ENCODE data around the gene KCNJ18. TPM values are rescaled to one million over a fixed set of nuclear protein-coding genes. Genes with fewer than 3 reads are reported as not detected.
"Not testable (repeated sequence)": the region's sequence is repeated elsewhere in the genome, so short reads cannot be mapped to it uniquely, and the experiment has no call there.

KCNJ18 gene
- total RNA-seq, 1 donor from 2014 or later: not detected

GRCh38 chr17:21705021-21705601 is 12.8 kb downstream of the KCNJ18 start:
- H3K4me1 ChIP-seq: no peaks in the 10 kb centered on the region
- ATAC-seq (peak in 1 of 2 donors; percentile 4), DNase-seq (no peak)
- H3K27ac ChIP-seq: no peak overlapping the region
- intact Hi-C loops (cut with DNase I): no loop called here
- H3K9me3 ChIP-seq: no peaks in the 10 kb centered on the region
- no peaks in the 10 kb centered on the region for H3K27me3 ChIP-seq (ENCODE audit: low read depth)
- TF ChIP-seq CTCF (IDR thresholded peaks at IDR 0.05): no peak
- no peaks in the 10 kb centered on the region for H3K36me3 ChIP-seq
- no peak overlapping the region for H3K4me3 ChIP-seq

DNA sequence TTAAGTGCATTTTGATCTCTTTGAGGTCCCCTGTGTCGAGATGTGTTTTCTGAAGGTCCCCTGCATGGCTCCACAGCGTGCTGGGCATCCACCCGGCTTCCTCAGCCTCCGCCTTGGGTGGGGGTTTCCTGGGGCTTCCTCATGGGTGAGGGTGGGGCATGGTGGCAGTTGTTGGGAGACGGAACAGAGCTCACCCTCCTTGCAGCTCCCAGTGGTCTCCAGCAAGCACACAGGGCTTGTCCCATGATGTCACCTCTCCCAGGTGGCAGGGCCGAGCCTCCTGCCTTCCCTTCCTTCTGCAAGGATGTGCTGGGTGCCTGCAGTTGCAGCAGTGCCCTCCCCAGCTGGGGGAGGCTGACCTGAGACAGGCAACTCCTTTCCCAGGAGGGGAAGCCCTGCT is 13.4 kb downstream of the KCNJ18 start:
- DNase-seq, ATAC-seq: not testable (repeated sequence)

DNA sequence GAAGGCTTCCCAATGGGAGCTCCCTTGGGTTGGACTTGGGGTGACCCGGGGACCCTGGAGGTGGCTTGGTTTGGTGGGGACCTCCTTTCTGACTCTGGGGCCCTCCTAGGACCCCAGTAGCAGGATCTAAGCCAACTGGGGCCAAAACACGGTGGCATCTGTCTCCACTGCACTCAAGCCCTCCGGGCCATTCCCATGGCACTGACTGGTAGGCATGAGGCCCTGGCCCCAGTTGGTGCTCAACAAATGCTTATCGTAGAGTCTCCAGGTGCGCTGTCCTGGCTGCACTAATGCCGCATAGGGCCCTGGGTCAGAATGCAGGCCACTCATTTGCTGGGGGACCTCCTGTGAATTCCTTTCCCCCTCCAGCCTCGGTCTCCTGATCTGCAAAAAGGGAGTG is 14.2 kb downstream of the KCNJ18 start:
- DNase-seq; H3K27ac ChIP-seq; H3K9me3 ChIP-seq; ATAC-seq; H3K27me3 ChIP-seq (ENCODE audit: low read depth); H3K36me3 ChIP-seq; H3K4me1 ChIP-seq; H3K4me3 ChIP-seq; intact Hi-C loops (cut with DNase I): not testable (repeated sequence)

More for the DNA sequence above, 13.4 kb downstream of the KCNJ18 start:
- H3K27me3 ChIP-seq (ENCODE audit: low read depth); H3K4me1 ChIP-seq; H3K27ac ChIP-seq; H3K36me3 ChIP-seq; H3K9me3 ChIP-seq; intact Hi-C loops (cut with DNase I); H3K4me3 ChIP-seq: not testable (repeated sequence)

DNA sequence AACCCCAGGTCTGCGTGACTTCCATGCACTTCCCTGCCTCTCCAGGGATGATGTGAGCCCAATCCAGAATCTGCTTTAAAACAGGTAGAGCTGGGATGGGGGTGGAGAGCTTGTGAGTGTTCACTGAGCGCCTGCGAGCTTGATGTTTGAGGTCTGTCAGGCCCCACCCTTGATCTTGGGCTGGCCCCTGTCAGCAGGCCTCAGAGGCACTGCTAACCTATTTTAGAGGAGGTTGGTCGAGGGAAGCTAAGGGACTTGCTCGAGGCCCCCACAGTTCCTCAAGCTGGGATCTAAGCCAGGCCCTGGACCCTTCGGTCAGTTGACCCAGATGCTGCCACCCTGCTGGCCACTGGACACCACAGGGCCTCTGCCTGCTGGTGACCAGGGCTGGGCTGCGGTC is 14.8 kb downstream of the KCNJ18 start:
- ATAC-seq; H3K27me3 ChIP-seq (ENCODE audit: low read depth); intact Hi-C loops (cut with DNase I); H3K4me3 ChIP-seq; H3K4me1 ChIP-seq; H3K36me3 ChIP-seq; H3K27ac ChIP-seq; DNase-seq; H3K9me3 ChIP-seq: not testable (repeated sequence)

- intact Hi-C loops (cut with DNase I); H3K4me3 ChIP-seq; H3K36me3 ChIP-seq; H3K9me3 ChIP-seq; H3K27ac ChIP-seq; DNase-seq; ATAC-seq; H3K27me3 ChIP-seq (ENCODE audit: low read depth); H3K4me1 ChIP-seq: not testable (repeated sequence)
Observed at GRCh38 chr17:21707711-21708611, 15.6 kb downstream of the KCNJ18 start.

DNA sequence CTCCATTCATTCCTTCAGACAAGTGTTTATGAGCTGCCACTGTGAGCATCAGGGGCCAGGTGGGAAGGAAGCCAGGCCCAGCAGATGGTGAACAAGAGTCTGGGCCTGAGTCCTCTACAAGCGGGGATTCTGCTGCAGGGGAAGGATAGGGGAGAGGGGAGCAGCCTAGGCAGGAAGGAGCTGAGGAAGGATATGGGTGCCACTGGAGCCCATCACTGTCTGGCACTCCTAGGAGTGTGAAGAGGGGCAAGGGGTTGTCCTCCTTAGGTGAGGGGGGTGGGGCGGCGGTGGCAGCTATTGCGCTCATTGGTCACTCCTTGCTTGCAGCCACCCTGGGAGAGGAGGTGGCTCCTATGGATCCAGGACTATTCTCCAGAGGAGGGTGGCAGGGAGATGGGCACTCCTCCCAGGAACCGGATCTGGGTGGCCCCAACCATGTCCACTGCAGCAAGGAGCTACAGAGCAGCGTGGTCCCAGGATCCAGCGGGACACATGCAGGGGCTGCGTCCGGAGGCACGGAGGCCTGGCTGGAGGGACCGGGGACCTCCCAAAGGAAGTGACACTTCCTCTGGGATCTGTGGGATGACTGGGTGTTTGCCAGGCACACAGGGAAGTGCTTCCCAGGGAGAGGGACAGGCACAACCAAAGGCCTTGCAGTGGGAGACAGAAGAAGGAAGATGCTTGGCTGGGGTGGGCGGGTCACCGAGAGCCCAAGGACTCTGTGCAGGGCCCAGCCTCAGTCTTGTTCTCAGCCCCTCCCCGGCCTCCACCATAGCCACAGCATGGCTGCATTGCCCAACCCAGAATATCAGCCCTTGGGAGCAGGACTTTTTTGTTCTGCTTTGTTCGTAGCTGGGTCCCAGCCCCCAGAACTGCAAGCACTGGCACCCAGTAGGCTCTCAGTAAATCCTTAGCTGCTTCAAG is 16.6 kb downstream of the KCNJ18 start:
- H3K27me3 ChIP-seq (ENCODE audit: low read depth); H3K9me3 ChIP-seq; H3K36me3 ChIP-seq; H3K4me3 ChIP-seq; H3K4me1 ChIP-seq; DNase-seq; H3K27ac ChIP-seq; intact Hi-C loops (cut with DNase I): not testable (repeated sequence)
- peak in 1 of 2 donors; percentile 2 for ATAC-seq

GRCh38 chr17:21709994-21710393 is 17.7 kb downstream of the KCNJ18 start:
- DNase-seq; ATAC-seq; H3K9me3 ChIP-seq; H3K4me1 ChIP-seq; intact Hi-C loops (cut with DNase I); H3K27ac ChIP-seq; H3K27me3 ChIP-seq (ENCODE audit: low read depth); H3K4me3 ChIP-seq; H3K36me3 ChIP-seq: not testable (repeated sequence)

DNA sequence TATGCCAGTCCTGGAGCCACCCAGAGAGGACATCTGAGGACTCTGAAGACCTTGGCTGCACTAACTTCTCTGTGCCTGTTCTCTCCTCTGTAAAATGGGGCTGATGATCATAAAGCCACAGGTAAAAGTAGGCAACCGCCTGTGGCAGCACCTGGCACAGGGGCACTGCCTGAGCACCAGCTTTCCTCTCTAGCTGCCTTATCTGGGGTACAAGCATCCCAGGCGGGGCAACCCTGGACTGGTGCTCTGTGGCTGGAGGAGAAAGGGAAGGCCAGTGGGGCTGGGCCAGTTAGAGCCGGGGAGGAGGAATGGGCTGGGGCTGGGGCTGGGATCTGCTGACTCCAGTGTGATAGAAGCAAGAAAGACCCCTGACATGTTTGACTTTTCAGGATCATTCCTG is 18.2 kb downstream of the KCNJ18 start:
- DNase-seq; H3K36me3 ChIP-seq; H3K4me3 ChIP-seq; H3K9me3 ChIP-seq; H3K27ac ChIP-seq; H3K4me1 ChIP-seq; H3K27me3 ChIP-seq (ENCODE audit: low read depth); intact Hi-C loops (cut with DNase I); ATAC-seq: not testable (repeated sequence)
